HepG2 (cell line): ENCODE data around the gene VSIG8. TPM values are rescaled to one million over a fixed set of nuclear protein-coding genes. Genes with fewer than 3 reads are reported as not detected.

Experiments used
- ATAC-seq: fragments of 200-7000 bp; cut with Tn5 transposase; 3 replicates; pipeline ENCODE4 v1.9.1; 2020; ENCODE audit warnings: mild to moderate bottlenecking, moderate library complexity
- BruUV-seq: library from RNA; stranded (reverse); fragments of 400-500 nt; replicated peaks from 2 replicates; lab custom pipeline; 2021; lab: Mats Ljungman, UMichigan
- CTCF ChIA-PET: fragments of 300-600 bp; formaldehyde crosslinking; extraction: SDS; loops from one replicate; lab custom pipeline; 2021; ENCODE audit warnings: low total read pairs, inconsistent platforms, low intra/inter-chr PET ratio; lab: Yijun Ruan, JAX
- POLR2A ChIA-PET: fragments of 350-600 bp; sonication (Branson Sonifier 250); formaldehyde crosslinking; loops from one replicate; lab custom pipeline; 2020; ENCODE audit warnings: antibody characterized with exemption, inconsistent platforms; lab: Yijun Ruan, JAX
- DNase-seq: peaks from one replicate; pipeline ENCODE4 v3.0.0-alpha.2; 2015; ENCODE audit warnings: low spot score
- FAIRE-seq: peaks from 3 replicates; lab custom pipeline; 2011; peaks lifted over from hg19 to GRCh38; lab: Jason Lieb, UNC
- H2AFZ ChIP-seq: one replicate; pipeline ENCODE4 v1.6.1; 2011; ENCODE audit warnings: low read length, inconsistent platforms
- H3K27ac ChIP-seq: fragments of 300-600 bp; 3 replicates; pipeline ENCODE4 v1.8.0; 2011; ENCODE audit warnings: mixed run types, mild to moderate bottlenecking, mixed read lengths, low read length, inconsistent platforms; ENCODE audit not compliant: insufficient read depth; ENCODE audit errors: extremely low read length
- H3K27me3 ChIP-seq, 2 experiments: fragments of 200-600 bp in 1 of 2; 2 replicates in 1 of 2; 3 replicates in 1 of 2; pipeline versions ENCODE4 v1.6.0 to v1.8.0; 2011; ENCODE audit warnings: low read length in 2 of 2, mild to moderate bottlenecking in 2 of 2, moderate library complexity in 2 of 2, inconsistent platforms in 1 of 2; ENCODE audit not compliant: insufficient read depth in 2 of 2, control insufficient read depth in 1 of 2
- H3K36me3 ChIP-seq, 2 experiments: fragments of 200-600 bp in 1 of 2; replicated peaks in 1 of 2; 2 replicates in 1 of 2; 3 replicates in 1 of 2; pipeline versions ENCODE4 v1.5.1 to v1.8.0; 2011; ENCODE audit warnings: low read length in 2 of 2, inconsistent platforms in 1 of 2; ENCODE audit not compliant: insufficient read depth in 2 of 2, control insufficient read depth in 1 of 2
- H3K4me1 ChIP-seq: 2 replicates; pipeline ENCODE4 v1.5.1; 2012; ENCODE audit warnings: low read length, inconsistent platforms; ENCODE audit not compliant: insufficient read depth
- H3K4me2 ChIP-seq: 2 replicates; pipeline ENCODE4 v1.6.0; 2011; ENCODE audit warnings: low read depth, low read length, inconsistent platforms
- H3K4me3 ChIP-seq, 3 experiments: fragments of 200-600 bp in 1 of 3; sonication (generic), shearing (Covaris generic) in 1 of 3; replicated peaks in 1 of 3; 2 replicates each; pipeline ENCODE4 v1.5.1; 2011 to 2016; ENCODE audit warnings: low read length in 3 of 3, inconsistent platforms in 2 of 3, low read depth in 2 of 3, mild to moderate bottlenecking in 2 of 3, control low read depth in 1 of 3, mixed read lengths in 1 of 3; ENCODE audit not compliant: insufficient read depth in 1 of 3
- H3K79me2 ChIP-seq: one replicate; pipeline ENCODE4 v1.6.1; 2011; ENCODE audit warnings: low read length, inconsistent platforms; ENCODE audit not compliant: insufficient read depth
- H3K9ac ChIP-seq: 2 replicates; pipeline ENCODE4 v1.6.0; 2011; ENCODE audit warnings: mild to moderate bottlenecking, low read depth, low read length, inconsistent platforms; ENCODE audit not compliant: insufficient read depth
- H3K9me3 ChIP-seq: 2 replicates; pipeline ENCODE4 v1.5.1; 2012; ENCODE audit warnings: mild to moderate bottlenecking, low read length
- H4K20me1 ChIP-seq: 2 replicates; pipeline ENCODE4 v1.6.0; 2011; ENCODE audit warnings: inconsistent platforms, mild to moderate bottlenecking, low read length, moderate library complexity; ENCODE audit not compliant: insufficient read depth
- AGO2 ChIP-seq: fragments of 200-400 bp; formaldehyde crosslinking; optimal IDR thresholded peaks from 2 replicates; pipeline ENCODE3; 2017; ENCODE audit warnings: mild to moderate bottlenecking, low read depth, low read length, moderate library complexity
- AKAP8 ChIP-seq: sonication (generic); formaldehyde crosslinking; IDR thresholded peaks from 2 replicates; pipeline ENCODE4 v1.5.1; 2020; ENCODE audit warnings: mild to moderate bottlenecking, missing genetic modification reagents
- SIX4 ChIP-seq: sonication (generic); formaldehyde crosslinking; IDR thresholded peaks from 2 replicates; pipeline ENCODE4 v1.4.0; 2020; ENCODE audit warnings: missing genetic modification reagents
- WGBS: methylation state at CpG from one replicate; pipeline ENCODE4 v1.1.6; 2017; ENCODE audit warnings: low lambda C conversion rate; 5-methylcytosine and 5-hydroxymethylcytosine counted together
- in situ Hi-C: cut with HindIII; loops from 2 replicates; pipeline ENCODE4 v1.10.0; 2017; ENCODE audit warnings: low pct_unique_long_range_greater_than_20kb; ENCODE audit not compliant: extremely low pct_ligation_motif_present
- intact Hi-C: fragments of 100-400 bp; cut with micrococcal nuclease; formaldehyde crosslinking; loops from one replicate; pipeline ENCODE4 v1.10.0; 2022; ENCODE audit not compliant: unreplicated experiment
- polyA plus RNA-seq, 8 experiments: library from polyadenylated mRNA; depleted of rRNA in 3 of 8; stranded (reverse) in 7 of 8; unstranded in 1 of 8; fragments of >200 nt; fragmentation: Illumina TruSeq in 4 of 8; extraction: Trizol in 4 of 8; gene quantifications; 2 replicates each; pipeline versions ENCODE4 v1.2.1 to v1.2.3, GENCODE V29; 2011 to 2016; ENCODE audit warnings: low read depth in 4 of 8, missing spikeins in 1 of 8, mixed read lengths in 1 of 8; ENCODE audit not compliant: insufficient read depth in 1 of 8
- total RNA-seq, 5 experiments: library from RNA; depleted of rRNA; stranded (reverse); fragments of >200 nt; fragmentation: Illumina TruSeq; extraction: Trizol; gene quantifications; 2 replicates each; pipeline ENCODE4 v1.2.3, GENCODE V29; 2016; ENCODE audit warnings: low read depth in 1 of 5
- TF ChIP-seq, protein P1 (sequence below): sonication (generic); formaldehyde crosslinking; IDR thresholded peaks from 2 replicates; pipeline ENCODE4 v1.8.0; 2022; ENCODE audit warnings: missing genetic modification reagents, mild to moderate bottlenecking, borderline replicate concordance
- TF ChIP-seq, protein P2 (sequence below): sonication (generic); formaldehyde crosslinking; conservative IDR thresholded peaks from 2 replicates; pipeline ENCODE4 v1.4.0; 2020; ENCODE audit warnings: missing genetic modification reagents
- TF ChIP-seq, protein P3 (sequence below): sonication (generic); formaldehyde crosslinking; IDR thresholded peaks from 2 replicates; pipeline ENCODE4 v1.4.0; 2020; ENCODE audit warnings: missing genetic modification reagents, mild to moderate bottlenecking, borderline replicate concordance

Gene VSIG8
- total and polyA plus RNA-seq, 2 of the 13 experiments (the other 11 are each of a cell fraction or from before 2014, with no cell fraction given), result not detected

DNA sequence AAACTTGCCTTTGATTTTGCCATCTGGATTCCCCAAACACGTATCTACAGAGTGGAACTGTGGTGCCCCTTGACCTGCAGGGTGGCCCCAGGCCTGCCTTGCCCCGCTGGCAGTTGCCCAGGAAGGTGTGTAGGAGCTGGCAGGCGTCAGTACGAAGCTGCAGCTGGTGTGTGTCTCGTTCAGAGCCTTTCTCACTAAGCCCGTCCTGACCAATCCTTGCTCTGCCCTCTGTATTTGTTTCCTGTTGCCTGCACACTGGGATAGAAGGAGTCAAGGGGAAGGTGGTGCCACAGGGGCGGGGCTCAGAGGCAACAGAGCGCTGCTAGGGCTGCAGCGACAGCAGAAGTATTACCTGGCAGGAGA lies 5.2 kb upstream of the VSIG8 start:
- FAIRE-seq, result no peak
- BruUV-seq, result no TSS peak
- H3K27me3 ChIP-seq, result peaks cover 5 to 12% of the 10 kb centered on the region in 2 experiments; a peak in 3 of 5 replicates
- H4K20me1 ChIP-seq, result no peaks in the 10 kb centered on the region
- 0% methylated on average over 4 of the region's 9 CpGs for WGBS
- TF ChIP-seq, protein P1, sequence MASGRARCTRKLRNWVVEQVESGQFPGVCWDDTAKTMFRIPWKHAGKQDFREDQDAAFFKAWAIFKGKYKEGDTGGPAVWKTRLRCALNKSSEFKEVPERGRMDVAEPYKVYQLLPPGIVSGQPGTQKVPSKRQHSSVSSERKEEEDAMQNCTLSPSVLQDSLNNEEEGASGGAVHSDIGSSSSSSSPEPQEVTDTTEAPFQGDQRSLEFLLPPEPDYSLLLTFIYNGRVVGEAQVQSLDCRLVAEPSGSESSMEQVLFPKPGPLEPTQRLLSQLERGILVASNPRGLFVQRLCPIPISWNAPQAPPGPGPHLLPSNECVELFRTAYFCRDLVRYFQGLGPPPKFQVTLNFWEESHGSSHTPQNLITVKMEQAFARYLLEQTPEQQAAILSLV (CRISPR knock-in tag), result no peak
- TF ChIP-seq SIX4 (CRISPR knock-in tag) (no peak), AGO2 (no peak), AKAP8 (CRISPR knock-in tag) (no peak)
- TF ChIP-seq, protein P2, sequence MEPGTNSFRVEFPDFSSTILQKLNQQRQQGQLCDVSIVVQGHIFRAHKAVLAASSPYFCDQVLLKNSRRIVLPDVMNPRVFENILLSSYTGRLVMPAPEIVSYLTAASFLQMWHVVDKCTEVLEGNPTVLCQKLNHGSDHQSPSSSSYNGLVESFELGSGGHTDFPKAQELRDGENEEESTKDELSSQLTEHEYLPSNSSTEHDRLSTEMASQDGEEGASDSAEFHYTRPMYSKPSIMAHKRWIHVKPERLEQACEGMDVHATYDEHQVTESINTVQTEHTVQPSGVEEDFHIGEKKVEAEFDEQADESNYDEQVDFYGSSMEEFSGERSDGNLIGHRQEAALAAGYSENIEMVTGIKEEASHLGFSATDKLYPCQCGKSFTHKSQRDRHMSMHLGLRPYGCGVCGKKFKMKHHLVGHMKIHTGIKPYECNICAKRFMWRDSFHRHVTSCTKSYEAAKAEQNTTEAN (CRISPR knock-in tag), result no peak
- TF ChIP-seq, protein P3, sequence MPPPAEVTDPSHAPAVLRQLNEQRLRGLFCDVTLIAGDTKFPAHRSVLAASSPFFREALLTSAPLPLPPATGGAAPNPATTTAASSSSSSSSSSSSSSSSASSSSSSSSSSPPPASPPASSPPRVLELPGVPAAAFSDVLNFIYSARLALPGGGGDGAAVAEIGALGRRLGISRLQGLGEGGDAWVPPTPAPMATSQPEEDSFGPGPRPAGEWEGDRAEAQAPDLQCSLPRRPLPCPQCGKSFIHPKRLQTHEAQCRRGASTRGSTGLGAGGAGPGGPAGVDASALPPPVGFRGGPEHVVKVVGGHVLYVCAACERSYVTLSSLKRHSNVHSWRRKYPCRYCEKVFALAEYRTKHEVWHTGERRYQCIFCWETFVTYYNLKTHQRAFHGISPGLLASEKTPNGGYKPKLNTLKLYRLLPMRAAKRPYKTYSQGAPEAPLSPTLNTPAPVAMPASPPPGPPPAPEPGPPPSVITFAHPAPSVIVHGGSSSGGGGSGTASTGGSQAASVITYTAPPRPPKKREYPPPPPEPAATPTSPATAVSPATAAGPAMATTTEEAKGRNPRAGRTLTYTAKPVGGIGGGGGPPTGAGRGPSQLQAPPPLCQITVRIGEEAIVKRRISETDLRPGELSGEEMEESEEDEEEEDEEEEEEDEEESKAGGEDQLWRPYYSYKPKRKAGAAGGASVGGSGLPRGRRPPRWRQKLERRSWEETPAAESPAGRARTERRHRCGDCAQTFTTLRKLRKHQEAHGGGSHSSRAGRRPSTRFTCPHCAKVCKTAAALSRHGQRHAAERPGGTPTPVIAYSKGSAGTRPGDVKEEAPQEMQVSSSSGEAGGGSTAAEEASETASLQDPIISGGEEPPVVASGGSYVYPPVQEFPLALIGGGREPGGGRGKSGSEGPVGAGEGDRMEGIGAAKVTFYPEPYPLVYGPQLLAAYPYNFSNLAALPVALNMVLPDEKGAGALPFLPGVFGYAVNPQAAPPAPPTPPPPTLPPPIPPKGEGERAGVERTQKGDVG (CRISPR knock-in tag), result no peak
- no peaks in the 10 kb centered on the region for H3K9me3 ChIP-seq
- intact Hi-C loops (no loop called here), in situ Hi-C loops (no loop called here)
- H3K36me3 ChIP-seq, result no peaks in the 10 kb centered on the region
- H3K4me1 ChIP-seq, result no peaks in the 10 kb centered on the region
- no peak overlapping the region for H3K27ac ChIP-seq
- ChIA-PET POLR2A (no interaction called here), CTCF (no interaction called here)
- no peak; the same call in 2 of the 3 replicates for ATAC-seq
- no peaks in the 10 kb centered on the region for H3K79me2 ChIP-seq
- H3K9ac ChIP-seq, result no peak overlapping the region
- no peak for DNase-seq
- no peak overlapping the region for H3K4me3 ChIP-seq
- H3K4me2 ChIP-seq, result no peak overlapping the region
- no peak overlapping the region for H2AFZ ChIP-seq
